Stimulated activated CD4-positive, alpha-beta T cell treated with anti-CD3 and anti-CD28 coated beads, Interleukin-2, amount 100 ng/mL, for 4 hours (primary cell): ENCODE measurements around the gene SUPT6H.

ENCODE experiments used
- DNase-seq: peaks from one replicate; pipeline ENCODE4 v3.0.0-alpha.2; 2020; ENCODE audit warnings: low read depth

The SUPT6H gene

GRCh38 chr17:28750178-28751047, 88.4 kb downstream of the SUPT6H start:
- DNase-seq = peak; percentile 76

- DNase-seq = no peak
These were observed 89.8 kb downstream of the SUPT6H start for GRCh38 chr17:28751600-28752366.
